ENCODE data around the gene NOS3. TPM values are rescaled to one million over a fixed set of nuclear protein-coding genes. Genes with fewer than 3 reads are reported as not detected.

Gene NOS3
- total and polyA plus RNA-seq, 9 of the 15 experiments (the other 6 are each of a cell fraction or from before 2014, with no cell fraction given): 1.1 to 121 (median 23.6) TPM

DNA sequence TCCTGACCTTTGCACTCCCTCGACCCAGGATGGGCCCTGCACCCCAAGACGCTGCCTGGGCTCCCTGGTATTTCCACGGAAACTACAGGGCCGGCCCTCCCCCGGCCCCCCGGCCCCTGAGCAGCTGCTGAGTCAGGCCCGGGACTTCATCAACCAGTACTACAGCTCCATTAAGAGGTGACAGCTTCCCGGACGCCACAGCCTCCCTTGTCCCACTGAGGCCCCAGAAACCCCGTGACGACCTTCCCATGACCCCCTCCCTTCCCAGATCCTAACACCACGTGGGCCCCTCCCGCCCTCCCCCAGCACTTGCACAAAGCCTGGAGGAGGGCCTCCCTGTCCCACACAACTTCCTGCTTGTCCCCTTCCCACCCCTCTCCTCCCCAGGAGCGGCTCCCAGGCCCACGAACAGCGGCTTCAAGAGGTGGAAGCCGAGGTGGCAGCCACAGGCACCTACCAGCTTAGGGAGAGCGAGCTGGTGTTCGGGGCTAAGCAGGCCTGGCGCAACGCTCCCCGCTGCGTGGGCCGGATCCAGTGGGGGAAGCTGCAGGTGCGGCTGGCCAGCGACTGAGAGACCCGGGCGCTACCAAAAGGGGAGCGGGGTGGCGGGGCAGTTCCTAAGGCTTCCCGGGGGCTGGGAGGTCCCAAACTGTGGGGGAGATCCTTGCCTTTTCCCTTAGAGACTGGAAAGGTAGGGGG is 5.7 kb downstream of the NOS3 start (continued):
- TF ChIP-seq, protein P1, sequence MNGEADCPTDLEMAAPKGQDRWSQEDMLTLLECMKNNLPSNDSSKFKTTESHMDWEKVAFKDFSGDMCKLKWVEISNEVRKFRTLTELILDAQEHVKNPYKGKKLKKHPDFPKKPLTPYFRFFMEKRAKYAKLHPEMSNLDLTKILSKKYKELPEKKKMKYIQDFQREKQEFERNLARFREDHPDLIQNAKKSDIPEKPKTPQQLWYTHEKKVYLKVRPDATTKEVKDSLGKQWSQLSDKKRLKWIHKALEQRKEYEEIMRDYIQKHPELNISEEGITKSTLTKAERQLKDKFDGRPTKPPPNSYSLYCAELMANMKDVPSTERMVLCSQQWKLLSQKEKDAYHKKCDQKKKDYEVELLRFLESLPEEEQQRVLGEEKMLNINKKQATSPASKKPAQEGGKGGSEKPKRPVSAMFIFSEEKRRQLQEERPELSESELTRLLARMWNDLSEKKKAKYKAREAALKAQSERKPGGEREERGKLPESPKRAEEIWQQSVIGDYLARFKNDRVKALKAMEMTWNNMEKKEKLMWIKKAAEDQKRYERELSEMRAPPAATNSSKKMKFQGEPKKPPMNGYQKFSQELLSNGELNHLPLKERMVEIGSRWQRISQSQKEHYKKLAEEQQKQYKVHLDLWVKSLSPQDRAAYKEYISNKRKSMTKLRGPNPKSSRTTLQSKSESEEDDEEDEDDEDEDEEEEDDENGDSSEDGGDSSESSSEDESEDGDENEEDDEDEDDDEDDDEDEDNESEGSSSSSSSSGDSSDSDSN (IDR thresholded peaks at IDR 0.05; ENCODE audit: borderline replicate concordance in 1 of 2, low read depth in 2 of 2, low read length in 2 of 2): 0 out of 4 replicates have a peak, but pooled peaks of 1 of the 2 experiments have one; percentile 19
- TF ChIP-seq NONO (IDR thresholded peaks at IDR 0.05; ENCODE audit: low read depth in 2 of 2, low read length in 1 of 2): peak in 1 of 2 experiments; percentile 84; a peak in 2 of 4 replicates
- TF ChIP-seq, protein P2, sequence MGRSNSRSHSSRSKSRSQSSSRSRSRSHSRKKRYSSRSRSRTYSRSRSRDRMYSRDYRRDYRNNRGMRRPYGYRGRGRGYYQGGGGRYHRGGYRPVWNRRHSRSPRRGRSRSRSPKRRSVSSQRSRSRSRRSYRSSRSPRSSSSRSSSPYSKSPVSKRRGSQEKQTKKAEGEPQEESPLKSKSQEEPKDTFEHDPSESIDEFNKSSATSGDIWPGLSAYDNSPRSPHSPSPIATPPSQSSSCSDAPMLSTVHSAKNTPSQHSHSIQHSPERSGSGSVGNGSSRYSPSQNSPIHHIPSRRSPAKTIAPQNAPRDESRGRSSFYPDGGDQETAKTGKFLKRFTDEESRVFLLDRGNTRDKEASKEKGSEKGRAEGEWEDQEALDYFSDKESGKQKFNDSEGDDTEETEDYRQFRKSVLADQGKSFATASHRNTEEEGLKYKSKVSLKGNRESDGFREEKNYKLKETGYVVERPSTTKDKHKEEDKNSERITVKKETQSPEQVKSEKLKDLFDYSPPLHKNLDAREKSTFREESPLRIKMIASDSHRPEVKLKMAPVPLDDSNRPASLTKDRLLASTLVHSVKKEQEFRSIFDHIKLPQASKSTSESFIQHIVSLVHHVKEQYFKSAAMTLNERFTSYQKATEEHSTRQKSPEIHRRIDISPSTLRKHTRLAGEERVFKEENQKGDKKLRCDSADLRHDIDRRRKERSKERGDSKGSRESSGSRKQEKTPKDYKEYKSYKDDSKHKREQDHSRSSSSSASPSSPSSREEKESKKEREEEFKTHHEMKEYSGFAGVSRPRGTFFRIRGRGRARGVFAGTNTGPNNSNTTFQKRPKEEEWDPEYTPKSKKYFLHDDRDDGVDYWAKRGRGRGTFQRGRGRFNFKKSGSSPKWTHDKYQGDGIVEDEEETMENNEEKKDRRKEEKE (IDR thresholded peaks at IDR 0.05; ENCODE audit: borderline replicate concordance in 1 of 2, control insufficient read depth in 1 of 2, low read depth in 2 of 2, low read length in 1 of 2): no peak
- TF ChIP-seq TAF1 (IDR thresholded peaks at IDR 0.05; ENCODE audit: control insufficient read depth, extremely low read depth, insufficient read depth, low read length, severe bottlenecking): peak; percentile 10
- peak; percentile 64; the same call in 1 of the 2 replicates for TF ChIP-seq POLR2G (IDR thresholded peaks at IDR 0.05; ENCODE audit: low read depth, low read length)
- TF ChIP-seq RNF2 (IDR thresholded peaks at IDR 0.05): peak; percentile 61; the same call in 1 of the 2 replicates
- peak; percentile 39; the same call in 1 of the 2 replicates for TF ChIP-seq GABPA (tag; conservative IDR thresholded peaks at IDR 0.05; ENCODE audit: low read depth)
- peak; percentile 88 for TF ChIP-seq ATF7 (IDR thresholded peaks at IDR 0.05)
- 0 out of 2 replicates have a peak, but pooled peaks have one; percentile 27 for TF ChIP-seq L3MBTL2 (IDR thresholded peaks at IDR 0.05)
- TF ChIP-seq ELF1 (tag; IDR thresholded peaks at IDR 0.05): peak; percentile 28; the same call in 1 of the 2 replicates
- peak; percentile 42; the same call in 1 of the 2 replicates for TF ChIP-seq ZNF316 (IDR thresholded peaks at IDR 0.05)
- TF ChIP-seq CXXC5 (CRISPR knock-in tag; IDR thresholded peaks at IDR 0.05): peak; percentile 48; the same call in 1 of the 2 replicates
- TF ChIP-seq, protein P3, sequence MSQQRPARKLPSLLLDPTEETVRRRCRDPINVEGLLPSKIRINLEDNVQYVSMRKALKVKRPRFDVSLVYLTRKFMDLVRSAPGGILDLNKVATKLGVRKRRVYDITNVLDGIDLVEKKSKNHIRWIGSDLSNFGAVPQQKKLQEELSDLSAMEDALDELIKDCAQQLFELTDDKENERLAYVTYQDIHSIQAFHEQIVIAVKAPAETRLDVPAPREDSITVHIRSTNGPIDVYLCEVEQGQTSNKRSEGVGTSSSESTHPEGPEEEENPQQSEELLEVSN (IDR thresholded peaks at IDR 0.05; ENCODE audit: borderline replicate concordance in 1 of 2, extremely low read depth in 1 of 2, insufficient read depth in 1 of 2, insufficient read length in 1 of 2, low read depth in 1 of 2, low read length in 1 of 2, poor library complexity in 1 of 2, severe bottlenecking in 1 of 2): peak in 1 of 2 experiments; percentile 13
- no peak for TF ChIP-seq HLTF (IDR thresholded peaks at IDR 0.05)
- TF ChIP-seq SUPT5H (IDR thresholded peaks at IDR 0.05): no peak
- TF ChIP-seq NFIC (IDR thresholded peaks at IDR 0.05): peak; percentile 16; the same call in 1 of the 2 replicates
- TF ChIP-seq ARID2 (IDR thresholded peaks at IDR 0.05): no peak

Data from K562 (cell line).